HG02970 (cell line): ENCODE data around the gene SLCO3A1.
"Not testable (repeated sequence)": the region's sequence is repeated elsewhere in the genome, so short reads cannot be mapped to it uniquely, and the experiment has no call there.

Experiments used
- ATAC-seq: cut with Tn5 transposase; IDR thresholded peaks from one replicate; pipeline ENCODE4 v1.9.1; 2021; ENCODE audit warnings: mild to moderate bottlenecking, moderate library complexity, moderate number of reproducible peaks; ENCODE audit not compliant: unreplicated experiment, low FRiP score

SLCO3A1 gene

GRCh38 chr15:92056875-92057274 lies 203.4 kb downstream of the SLCO3A1 start:
- ATAC-seq, result no peak

GRCh38 chr15:92059036-92059970 lies 205.8 kb downstream of the SLCO3A1 start:
- no peak for ATAC-seq

- ATAC-seq, result not testable (repeated sequence)
Observed at GRCh38 chr15:92059971-92060311, 206.4 kb downstream of the SLCO3A1 start.

- ATAC-seq, result no peak
Observed at GRCh38 chr15:92061511-92062195, 208.1 kb downstream of the SLCO3A1 start.

- ATAC-seq, result no peak
Observed at GRCh38 chr15:92062505-92062904, 209.0 kb downstream of the SLCO3A1 start.

- peak; percentile 48 for ATAC-seq
Observed at GRCh38 chr15:92068121-92068520, 214.6 kb downstream of the SLCO3A1 start.

GRCh38 chr15:92069308-92070250 lies 216.1 kb downstream of the SLCO3A1 start:
- ATAC-seq, result no peak

GRCh38 chr15:92070251-92070650 lies 216.7 kb downstream of the SLCO3A1 start:
- ATAC-seq, result not testable (repeated sequence)

GRCh38 chr15:92071045-92071634 lies 217.6 kb downstream of the SLCO3A1 start:
- no peak for ATAC-seq

GRCh38 chr15:92073044-92073785 lies 219.7 kb downstream of the SLCO3A1 start:
- ATAC-seq, result no peak

- no peak for ATAC-seq
Observed at GRCh38 chr15:92074101-92074500, 220.6 kb downstream of the SLCO3A1 start.

GRCh38 chr15:92074646-92075045 lies 221.1 kb downstream of the SLCO3A1 start:
- no peak for ATAC-seq

GRCh38 chr15:92075764-92076163 lies 222.3 kb downstream of the SLCO3A1 start:
- ATAC-seq, result no peak

- ATAC-seq, result no peak
Observed at GRCh38 chr15:92076541-92076940, 223.0 kb downstream of the SLCO3A1 start.

GRCh38 chr15:92077353-92078085 lies 224.0 kb downstream of the SLCO3A1 start:
- ATAC-seq, result no peak

GRCh38 chr15:92078270-92078669 lies 224.8 kb downstream of the SLCO3A1 start:
- ATAC-seq, result no peak

- no peak for ATAC-seq
Observed at GRCh38 chr15:92079047-92079446, 225.5 kb downstream of the SLCO3A1 start.

- ATAC-seq, result no peak
Observed at GRCh38 chr15:92079647-92080255, 226.2 kb downstream of the SLCO3A1 start.
